ENCODE results near the gene VMA21.

The VMA21 gene, protein sequence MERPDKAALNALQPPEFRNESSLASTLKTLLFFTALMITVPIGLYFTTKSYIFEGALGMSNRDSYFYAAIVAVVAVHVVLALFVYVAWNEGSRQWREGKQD

DNA sequence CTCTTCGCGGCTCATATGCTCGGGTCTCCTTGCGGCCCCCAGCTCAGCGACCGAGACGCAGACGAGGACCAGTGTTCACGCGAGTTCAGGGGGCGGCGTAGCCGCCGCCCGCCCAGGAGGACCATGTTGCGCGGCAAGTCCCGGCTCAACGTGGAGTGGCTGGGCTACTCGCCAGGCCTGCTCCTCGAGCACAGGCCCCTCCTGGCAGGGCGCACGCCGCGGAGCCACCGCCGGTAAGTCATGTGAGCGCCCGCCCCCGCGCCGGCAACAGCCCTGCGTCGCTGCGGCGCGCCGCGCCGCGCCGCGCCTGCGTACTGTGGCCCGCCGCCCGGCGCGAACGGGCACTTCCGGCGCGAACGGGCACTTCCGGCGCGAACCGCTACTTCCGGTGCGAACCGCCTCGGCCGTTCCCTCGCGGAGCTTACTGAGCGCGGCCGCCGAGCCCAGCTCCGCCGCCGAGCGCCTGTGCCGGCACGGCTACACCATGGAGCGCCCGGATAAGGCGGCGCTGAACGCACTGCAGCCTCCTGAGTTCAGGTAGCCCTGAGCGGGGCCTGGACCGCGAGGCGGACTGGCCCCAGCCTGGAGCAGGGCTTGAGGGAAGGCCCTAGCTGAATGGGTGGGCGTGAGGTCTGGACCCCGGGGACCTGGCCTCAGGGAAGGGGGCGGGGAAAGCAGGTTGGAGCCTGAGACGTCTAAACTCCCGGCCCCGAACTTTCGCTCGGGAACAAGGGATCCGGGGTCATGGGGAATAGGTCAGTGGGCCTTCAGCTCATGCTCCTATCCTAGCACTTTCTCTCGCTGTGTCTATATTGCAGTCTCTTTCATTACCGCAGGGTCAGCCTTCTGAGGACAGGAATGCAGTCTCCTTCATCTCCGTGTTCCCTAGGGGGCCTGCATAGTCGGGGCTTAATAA is at the start of gene VMA21:
Gene VMA21 (plus strand): TSS at position 382 of the 916 bp plus-strand sequence. CDS start 103 bp downstream, at position 485.
- peak; percentile 38 to 86 for DNase-seq

DNA sequence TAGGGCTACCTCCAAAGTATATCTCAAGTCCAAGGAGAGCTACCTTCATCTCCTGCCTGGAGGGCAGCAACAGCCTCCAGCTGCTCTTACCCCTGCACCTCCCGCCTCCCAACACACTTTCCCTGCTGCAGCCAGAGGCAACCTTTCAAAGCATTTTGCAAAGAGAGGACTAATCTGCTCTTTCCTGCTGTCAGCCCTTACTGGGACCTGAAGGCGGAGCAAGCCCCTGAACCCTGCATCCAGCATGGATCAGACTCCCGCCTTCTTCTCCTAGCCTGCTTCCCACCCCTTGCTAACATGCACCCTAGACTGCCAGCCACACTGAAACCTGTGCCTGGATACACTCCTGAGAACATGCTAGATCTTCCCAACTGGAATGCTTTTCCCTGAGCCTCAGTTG is 37.7 kb upstream of the VMA21 start:
- DNase-seq = no peak

DNA sequence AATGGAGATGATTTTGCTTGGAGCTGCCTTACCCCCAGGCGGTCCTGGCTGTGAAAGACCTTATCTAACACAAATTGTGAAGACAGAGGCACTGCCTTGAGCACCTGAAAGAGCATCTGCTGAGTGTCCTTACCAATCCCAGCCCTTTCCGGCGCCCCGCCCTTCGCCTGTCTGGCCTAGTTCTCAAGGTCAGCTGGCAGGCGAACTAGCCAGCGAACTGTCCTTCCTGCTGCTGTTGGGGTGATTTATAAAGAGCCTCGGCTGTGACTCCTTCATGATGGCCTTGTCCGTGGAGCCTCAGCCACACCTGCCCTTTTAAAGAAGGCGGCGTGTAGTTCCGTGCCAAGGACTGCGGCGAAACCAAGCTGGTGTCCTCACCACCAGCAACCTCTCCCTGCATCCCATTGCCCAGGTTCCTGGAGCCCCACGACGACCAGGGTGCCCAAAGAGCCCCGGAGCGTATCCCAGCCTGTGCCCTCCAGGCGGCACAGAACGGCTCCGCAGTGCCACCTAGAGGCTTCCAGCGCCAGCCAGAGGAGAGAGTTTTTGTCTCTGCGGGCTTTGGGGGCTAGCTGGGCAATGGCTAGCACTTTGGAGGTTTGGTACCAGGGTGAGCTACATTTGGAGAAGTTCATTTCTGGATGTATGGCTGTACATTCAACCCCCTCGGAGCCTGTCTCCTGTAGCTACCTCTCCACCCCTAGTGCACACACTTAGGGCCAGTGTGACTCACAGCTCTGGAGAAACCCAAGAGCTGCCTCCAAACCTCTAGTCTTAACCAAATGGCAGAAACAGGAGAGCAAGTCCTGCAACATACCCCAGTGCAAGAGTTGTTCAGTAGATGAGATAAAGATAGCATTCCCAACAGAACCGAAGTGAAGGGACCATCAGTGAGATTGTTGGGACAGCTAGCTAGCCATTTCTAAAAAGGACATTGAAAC is 36.8 kb upstream of the VMA21 start:
- DNase-seq = peak in 1 of 2 experiments; percentile 50

DNA sequence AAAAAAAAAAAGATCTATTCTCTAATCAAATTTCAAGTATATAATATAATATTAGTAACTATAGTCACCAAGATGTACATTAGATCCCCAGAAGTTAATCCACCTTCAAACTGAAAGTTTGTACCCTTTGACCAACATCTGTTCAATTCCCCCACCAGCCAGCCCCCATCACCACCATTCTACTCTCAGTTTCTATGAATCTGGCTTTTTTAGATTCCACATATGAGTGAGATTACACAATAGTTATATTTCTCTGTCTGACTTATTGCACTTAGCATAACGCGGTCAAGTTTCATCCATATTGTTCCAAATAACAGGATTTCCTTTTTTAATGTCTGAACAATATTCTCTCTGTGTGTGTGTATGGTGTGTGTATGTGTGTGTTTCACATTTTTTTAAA is 33.7 kb upstream of the VMA21 start:
- no peak for DNase-seq

DNA sequence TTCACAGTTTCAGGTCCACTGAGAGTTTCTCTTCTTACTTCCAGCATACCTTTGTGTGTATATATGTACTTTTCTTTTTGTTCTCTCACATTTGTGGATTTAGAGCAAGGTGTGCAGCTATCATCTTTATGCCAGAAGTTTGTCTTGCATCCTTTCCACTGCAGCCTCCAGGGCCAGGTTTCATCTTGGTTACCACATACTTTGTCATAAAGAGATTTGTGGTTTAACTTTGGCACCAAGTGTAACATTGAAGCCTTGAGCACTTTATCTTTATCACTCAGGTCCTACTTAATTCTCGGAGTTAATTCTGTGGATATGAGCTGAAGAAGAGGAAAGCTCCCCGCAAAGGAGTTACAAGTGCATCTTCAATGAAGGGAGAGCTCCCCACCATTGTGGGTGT is 31.4 kb upstream of the VMA21 start:
- no peak for DNase-seq

DNA sequence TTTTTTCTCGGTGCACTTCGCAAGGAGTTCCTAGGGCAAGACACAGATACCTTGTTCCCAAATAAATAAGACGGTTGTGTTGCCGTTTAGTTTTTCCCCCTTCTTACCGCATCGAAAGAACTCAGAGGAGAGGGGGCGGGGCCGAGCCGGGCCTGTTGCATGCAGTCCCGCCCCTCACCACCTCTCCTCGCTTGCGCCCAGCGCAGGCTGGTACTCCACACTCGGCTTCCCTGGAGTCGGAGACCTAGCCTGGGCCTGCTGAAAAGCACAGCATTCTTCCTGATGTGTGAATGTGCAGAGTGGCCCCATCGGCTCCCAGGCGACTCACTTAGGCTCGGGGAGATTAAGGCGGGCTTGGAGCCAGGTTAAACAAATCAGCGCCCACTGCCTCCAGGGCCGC is 26.1 kb upstream of the VMA21 start:
- peak; percentile 23 to 36 for DNase-seq

DNA sequence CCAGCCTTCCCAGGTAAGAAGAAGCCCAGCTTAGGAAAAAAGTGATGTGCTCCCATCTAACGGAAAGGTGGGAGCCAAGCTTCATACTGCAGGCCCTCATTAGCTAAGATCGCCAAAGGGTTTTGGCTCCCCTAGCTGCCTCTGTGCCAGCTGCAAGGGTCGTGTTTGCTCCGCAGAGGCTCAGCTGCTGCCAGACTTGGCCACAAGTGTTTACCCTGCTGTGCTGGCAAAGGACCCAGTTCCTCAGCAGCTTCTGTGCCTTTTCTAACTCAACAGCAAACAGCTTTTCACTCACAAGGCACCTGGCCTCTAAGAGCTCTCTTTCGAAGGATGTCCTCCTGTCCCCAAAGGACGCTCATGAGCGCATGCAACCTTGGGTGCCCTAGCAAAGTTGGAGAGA is 12.2 kb upstream of the VMA21 start:
- DNase-seq = no peak

DNA sequence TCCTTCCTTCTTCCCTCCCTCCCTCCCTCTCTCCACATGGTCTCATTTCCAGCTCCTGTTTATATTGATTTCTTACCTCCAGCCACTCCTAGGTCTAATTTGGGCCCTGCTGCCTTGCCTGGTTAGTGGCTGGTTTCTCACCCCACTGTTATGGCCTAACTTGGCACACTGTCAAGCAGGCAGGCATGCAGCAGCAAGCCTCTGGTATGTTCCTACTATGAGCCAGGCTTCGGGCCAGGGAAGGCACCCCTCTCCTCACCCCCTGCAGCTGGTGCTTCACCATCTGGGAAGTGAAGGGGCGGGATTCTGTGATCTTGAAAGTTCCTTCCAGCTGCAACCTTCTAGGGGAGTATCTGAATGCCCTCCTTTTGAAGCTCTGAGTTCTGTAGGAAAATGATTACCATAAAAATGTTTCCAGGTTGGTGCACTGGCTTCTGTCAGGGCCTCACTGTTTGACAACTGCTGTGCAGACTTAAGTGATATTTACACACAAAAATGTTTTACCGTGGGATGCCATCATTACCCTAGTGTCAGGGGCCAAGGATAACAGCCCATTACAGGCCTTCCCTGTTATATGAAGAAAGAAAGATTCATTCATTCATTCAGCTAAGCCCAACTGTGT is 10.1 kb upstream of the VMA21 start:
- no peak for DNase-seq

DNA sequence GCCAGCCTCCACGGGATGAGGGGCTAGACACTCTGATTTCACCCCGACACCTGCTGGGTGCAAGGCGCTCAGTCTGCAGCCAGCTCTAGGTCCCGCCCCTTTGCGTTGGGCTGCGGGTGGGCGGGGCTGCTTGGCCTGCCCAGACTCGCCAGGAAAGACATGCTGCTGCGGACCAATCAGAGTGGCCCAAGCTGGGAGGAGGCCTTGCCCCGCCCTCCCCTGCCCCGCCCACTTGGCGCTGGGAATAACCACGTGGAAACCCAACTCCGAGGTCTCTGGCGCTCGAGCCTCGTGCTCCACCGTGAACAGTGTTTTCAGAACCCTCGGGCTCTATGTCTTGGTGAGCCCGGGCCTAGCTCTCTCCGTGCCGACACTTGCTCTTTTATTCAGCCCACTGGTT is 5.3 kb upstream of the VMA21 start:
- DNase-seq = no peak

DNA sequence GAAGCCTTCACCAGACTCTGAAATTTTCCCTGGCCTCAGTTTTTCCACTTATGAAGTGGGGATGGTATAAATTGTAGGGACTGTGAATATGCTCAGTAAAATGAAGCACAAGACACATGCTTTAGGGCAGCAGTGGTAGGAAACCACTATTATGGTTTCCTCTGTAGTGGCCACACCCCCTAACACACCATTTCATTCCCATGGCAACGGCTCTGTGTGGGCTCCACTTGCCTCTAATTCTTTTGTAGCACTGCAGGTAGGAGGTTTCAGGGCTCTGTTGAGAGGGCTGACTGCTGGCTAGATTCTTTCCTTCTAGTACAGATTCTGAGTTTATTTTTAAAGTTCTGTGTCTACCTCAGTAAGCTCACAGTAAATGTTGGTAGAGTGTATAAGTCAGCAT is 3.5 kb upstream of the VMA21 start:
- no peak for DNase-seq

DNA sequence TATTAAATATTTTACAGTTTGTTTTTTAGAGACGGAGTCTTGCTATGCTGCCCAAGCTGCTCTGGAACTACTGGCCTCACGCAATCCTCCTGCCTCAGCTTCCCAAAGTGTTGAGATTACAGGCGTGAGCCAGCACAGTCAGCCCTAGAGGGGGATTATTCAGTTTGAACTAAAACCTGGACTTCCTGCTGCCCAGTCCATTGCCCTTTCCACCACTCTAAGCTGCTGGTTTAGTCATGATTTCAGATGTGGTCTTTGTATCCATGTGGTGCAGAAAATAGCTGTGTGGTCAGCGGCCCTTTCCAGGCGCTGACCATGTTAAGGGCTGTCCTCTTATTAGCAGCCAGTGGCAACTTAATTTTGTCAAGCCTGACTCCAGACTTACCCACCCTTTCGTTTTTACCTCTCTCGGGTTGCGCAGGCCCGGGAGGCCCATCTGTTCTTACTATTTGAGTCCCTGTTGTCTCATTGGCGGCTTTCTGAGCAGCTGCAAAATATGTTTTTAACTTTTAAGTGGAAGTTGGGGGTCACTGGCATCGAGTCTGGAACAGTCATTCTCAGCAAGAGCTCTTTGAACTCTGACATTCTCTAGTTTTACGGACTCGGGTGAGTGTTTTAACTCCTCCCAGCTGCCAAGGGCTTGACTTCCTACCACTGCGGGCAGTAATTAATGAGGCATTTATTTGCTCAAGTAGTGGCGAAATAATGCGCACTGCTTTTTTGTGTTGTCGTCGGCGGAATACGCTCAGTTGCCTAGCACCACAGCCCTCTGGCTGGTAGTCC is 773 bp upstream of the VMA21 start:
- no peak for DNase-seq

DNA sequence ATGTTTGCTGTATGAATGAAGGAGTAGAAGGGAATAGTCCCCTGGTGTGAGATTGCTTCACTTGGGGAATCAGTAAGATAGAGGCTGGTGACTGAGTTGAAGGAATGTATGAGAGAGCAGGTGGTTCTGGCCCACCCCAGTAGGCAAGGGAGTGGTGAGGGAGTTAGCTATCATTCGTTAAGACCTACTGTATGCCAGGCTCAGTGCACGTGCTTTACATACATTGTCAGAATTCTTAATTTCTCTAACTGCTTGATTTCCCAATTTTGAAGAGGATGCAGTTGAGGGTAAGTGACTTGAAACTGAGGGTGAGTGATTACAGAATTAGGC is 700 bp downstream of the VMA21 start:
- peak in 1 of 2 experiments; percentile 4 for DNase-seq

DNA sequence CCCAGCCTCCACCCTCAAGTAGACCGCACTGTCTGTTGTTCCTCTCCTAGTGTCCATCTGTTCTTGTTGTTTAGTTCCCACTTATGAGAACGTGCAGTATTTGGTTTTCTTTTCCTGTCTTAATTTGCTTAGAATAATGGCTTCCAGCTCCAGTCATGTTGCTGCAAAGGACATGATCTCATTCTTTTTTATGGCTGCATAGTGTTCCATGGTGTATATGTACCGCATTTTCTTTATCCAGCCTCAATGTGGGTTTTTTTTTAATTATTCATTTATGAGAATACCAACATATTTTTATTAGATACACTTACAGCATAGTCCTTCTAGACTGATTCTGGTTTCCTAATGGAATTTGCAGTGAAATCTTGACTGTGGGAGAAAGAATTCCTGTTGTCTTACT is 1.3 kb downstream of the VMA21 start:
- DNase-seq = no peak

DNA sequence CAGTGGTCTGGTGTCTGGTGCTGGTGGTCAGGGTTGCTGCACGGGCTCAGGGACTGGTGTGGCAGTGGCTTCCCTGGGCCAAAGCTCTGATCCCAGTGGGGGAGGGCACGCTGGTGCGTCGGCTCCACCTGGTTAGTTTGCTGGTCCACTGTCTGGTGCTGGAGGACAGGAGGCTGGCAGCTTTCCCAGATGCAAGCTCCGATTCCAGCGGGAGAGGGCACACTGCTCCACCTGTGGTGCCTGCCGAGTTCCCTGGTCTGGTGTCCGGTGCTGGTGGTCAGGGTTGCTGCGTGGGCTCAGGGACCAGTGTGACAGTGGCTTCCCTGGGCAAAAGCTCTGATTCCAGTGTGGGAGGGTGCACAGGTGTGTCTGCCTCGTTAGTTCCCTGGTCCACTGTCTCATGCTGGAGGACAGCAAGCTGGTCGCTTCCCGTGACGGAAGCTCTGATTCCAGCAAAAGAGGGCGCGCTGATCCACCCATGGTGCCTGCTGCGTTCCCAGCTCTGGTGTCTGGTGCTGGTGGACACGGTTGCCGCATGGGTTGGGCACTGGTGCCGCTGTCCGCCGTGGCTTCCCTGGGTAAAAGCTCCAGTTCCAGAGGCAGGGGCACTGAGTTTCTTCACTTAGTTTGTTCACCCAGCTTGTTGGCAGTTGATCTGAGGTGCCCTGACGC is 5.8 kb downstream of the VMA21 start:
- peak; percentile 11 to 50 for DNase-seq

DNA sequence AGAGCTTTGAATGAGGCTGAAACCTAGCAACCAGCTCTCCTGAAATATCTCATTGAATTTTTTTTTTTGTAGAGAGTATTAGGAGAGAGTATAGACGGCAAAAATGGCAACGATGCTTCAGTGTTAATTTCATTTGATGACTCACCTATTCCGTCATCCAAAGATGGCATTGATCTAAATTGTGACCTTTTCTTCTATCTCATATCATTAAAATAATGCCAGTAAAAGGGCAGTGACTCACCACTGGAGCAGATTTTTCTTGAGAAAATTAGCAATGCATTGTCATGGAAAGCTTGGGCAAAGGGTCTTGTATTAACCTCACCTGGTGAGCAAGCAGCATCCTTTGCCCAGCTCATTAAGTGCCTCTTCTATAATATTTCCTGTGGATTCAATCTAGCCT is 19.6 kb downstream of the VMA21 start:
- no peak for DNase-seq

DNA sequence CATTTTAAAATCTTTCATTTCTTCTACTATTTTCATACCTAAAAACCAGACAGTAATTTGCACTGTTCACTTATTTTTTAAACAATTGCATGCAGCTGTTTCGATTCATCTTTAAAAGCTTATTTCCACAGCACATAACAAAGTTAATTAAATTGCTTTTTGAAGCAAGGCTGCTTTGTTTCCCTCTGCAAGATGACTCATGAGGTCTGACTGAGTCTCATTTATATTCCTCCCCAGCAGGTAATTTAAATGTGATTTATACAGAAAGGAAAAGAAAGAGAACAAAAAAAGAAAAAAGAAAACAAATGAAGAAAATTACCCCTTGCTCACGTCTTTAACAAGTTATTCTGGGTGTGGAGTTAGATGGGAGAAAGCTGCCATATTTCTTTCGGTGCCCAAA is 22.8 kb downstream of the VMA21 start:
- DNase-seq = no peak

DNA sequence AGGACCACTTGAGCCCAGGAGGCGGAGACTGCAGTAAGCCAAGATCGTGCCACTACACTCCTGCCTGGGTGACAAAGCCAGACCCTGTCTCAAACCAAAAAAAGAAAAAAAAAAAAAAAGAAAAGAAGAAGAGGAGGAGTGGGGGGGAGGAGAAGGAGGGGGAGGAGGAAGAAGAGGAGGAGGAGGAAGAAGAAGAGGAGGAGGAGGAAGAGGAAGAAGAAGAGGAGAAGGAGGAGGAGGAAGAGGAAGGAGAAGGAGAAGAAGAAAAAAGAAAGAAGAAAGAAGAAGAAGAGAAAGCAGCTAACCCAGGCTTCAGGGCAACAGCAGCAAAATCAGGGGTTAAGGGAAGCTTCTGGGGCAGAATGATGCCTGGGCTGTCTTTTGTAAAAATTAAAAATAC is 27.5 kb downstream of the VMA21 start:
- no peak for DNase-seq

DNA sequence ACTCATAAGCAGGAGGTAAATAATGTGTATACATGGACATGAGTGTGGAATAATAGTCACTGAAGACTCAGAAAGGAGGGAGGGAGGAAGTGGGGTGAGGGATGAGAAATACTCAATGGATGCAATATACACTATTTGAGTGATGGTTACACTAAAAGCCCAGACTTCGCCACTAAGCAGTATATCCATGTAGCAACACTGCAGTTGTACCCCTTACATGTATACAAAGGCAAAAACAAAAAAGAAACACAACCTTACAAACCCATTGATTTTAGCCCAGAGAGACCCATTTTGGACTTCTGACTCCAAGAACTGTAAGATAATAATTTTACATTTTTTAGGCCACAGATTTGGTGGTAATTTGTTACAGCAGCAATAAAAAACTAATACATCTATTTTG is 51.5 kb downstream of the VMA21 start:
- no peak for DNase-seq

DNA sequence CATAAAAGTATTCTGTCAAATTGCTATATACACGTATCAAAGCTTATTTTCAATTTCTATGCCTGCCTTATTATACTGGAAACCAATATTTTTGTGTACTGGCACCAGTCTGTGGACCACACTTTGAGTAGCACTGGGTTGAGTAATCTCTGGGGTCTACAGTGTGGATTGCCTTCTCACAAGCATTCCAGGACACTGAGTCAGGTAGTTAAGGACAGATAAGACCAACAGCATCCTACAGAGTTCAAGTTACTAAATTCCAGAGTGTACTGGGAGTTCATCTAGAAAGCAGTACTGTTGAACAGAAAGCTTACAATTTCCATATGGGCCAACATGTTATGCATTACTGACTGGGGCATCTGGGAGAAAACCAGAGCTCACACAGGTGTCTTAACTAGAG is 61.8 kb downstream of the VMA21 start:
- peak in 1 of 2 experiments; percentile 1 for DNase-seq
